ENCODE data around the gene BRSK1. TPM values are rescaled to one million over a fixed set of nuclear protein-coding genes. Genes with fewer than 3 reads are reported as not detected.

BRSK1 gene
- total and polyA plus RNA-seq, 2 of the 13 experiments (the other 11 are each of a cell fraction or from before 2014, with no cell fraction given): 0.18 to 1.2 TPM

DNA sequence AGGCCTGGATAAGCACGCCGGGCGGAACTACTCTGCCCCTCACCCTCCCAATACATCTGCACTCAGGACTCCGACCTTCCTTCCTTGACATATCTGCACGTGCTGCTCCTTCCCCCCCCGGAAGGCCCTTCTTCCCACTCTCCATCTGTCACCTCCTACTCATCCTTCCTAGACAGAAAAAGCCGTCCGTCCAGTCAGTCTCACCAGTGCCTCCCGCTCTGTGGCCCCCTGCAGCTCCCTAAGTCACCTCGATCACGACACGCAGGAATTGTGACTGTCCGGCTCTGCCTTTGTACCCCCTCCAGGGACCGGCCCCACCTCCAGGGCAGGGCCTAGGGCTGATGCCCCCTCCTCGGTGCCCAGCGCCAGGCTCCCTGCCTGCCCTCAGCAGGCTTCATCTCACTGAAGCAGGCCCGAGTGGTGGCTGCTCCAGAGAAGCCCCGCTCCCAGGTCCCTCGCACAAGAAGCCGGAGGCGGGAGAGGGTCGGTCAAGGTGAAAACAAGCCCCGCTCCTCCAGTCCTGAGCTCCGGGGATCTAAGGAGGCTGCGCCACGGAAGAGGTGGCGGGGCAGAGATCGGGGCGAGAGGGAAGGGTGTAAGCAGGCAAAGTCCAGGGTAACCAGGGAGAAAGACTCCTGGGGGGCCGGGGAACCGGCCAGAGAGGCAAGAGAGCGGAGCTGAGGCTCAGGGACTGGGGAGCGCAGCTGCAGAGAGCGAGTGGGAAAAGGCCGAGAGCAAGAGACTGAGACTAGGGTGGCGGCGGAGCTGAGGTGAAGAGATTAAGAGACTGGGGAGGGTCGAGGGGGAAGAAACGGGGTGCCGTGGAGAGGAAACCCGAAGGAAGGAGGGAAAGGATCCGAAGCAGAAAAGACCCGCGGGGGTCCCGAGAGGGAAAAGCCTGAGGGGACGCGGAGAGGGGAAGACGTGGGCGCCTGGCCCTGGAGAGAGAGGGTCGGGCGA is 26.1 kb upstream of the BRSK1 start (continued):
- TF ChIP-seq, protein P1, sequence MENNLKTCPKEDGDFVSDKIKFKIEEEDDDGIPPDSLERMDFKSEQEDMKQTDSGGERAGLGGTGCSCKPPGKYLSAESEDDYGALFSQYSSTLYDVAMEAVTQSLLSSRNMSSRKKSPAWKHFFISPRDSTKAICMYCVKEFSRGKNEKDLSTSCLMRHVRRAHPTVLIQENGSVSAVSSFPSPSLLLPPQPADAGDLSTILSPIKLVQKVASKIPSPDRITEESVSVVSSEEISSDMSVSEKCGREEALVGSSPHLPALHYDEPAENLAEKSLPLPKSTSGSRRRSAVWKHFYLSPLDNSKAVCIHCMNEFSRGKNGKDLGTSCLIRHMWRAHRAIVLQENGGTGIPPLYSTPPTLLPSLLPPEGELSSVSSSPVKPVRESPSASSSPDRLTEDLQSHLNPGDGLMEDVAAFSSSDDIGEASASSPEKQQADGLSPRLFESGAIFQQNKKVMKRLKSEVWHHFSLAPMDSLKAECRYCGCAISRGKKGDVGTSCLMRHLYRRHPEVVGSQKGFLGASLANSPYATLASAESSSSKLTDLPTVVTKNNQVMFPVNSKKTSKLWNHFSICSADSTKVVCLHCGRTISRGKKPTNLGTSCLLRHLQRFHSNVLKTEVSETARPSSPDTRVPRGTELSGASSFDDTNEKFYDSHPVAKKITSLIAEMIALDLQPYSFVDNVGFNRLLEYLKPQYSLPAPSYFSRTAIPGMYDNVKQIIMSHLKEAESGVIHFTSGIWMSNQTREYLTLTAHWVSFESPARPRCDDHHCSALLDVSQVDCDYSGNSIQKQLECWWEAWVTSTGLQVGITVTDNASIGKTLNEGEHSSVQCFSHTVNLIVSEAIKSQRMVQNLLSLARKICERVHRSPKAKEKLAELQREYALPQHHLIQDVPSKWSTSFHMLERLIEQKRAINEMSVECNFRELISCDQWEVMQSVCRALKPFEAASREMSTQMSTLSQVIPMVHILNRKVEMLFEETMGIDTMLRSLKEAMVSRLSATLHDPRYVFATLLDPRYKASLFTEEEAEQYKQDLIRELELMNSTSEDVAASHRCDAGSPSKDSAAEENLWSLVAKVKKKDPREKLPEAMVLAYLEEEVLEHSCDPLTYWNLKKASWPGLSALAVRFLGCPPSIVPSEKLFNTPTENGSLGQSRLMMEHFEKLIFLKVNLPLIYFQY (CRISPR knock-in tag; IDR thresholded peaks at IDR 0.05; ENCODE audit: borderline replicate concordance): no peak
- TF ChIP-seq, protein P2, sequence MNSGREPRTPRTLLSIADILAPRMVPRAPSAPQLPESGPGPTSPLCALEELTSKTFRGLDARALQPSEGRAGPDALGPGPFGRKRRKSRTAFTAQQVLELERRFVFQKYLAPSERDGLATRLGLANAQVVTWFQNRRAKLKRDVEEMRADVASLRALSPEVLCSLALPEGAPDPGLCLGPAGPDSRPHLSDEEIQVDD (CRISPR knock-in tag; IDR thresholded peaks at IDR 0.05; ENCODE audit: borderline replicate concordance): no peak
- TF ChIP-seq SMAD1 (CRISPR knock-in tag; IDR thresholded peaks at IDR 0.05; ENCODE audit: borderline replicate concordance, low read depth): no peak
- TF ChIP-seq SOX6 (IDR thresholded peaks at IDR 0.05): no peak
- TF ChIP-seq SOX6 (CRISPR knock-in tag; IDR thresholded peaks at IDR 0.05): no peak
- TF ChIP-seq CBX5 (CRISPR knock-in tag; IDR thresholded peaks at IDR 0.05; ENCODE audit: borderline replicate concordance): no peak
- 0 out of 2 replicates have a peak, but pooled peaks have one; percentile 20 for TF ChIP-seq TMF1 (CRISPR knock-in tag; IDR thresholded peaks at IDR 0.05; ENCODE audit: low read depth)
- no peak for TF ChIP-seq ZNF484 (CRISPR knock-in tag; IDR thresholded peaks at IDR 0.05; ENCODE audit: borderline replicate concordance, low read depth)
- no peak for TF ChIP-seq PBX3 (CRISPR knock-in tag; IDR thresholded peaks at IDR 0.05; ENCODE audit: borderline replicate concordance)
- TF ChIP-seq ZFP82 (CRISPR knock-in tag; IDR thresholded peaks at IDR 0.05; ENCODE audit: borderline replicate concordance): no peak
- TF ChIP-seq ZNF446 (CRISPR knock-in tag; IDR thresholded peaks at IDR 0.05): no peak
- TF ChIP-seq ELF4 (CRISPR knock-in tag; IDR thresholded peaks at IDR 0.05; ENCODE audit: borderline replicate concordance): 0 out of 2 replicates have a peak, but pooled peaks have one; percentile 37
